GM12878 (cell line): ENCODE results near the gene RIPOR3. TPM values are rescaled to one million over a fixed set of nuclear protein-coding genes. Genes with fewer than 3 reads are reported as not detected.

ENCODE experiments used
- ATAC-seq: fragments of 200-7000 bp; cut with Tn5 transposase; 3 replicates; pipeline ENCODE4 v1.9.1; 2020; ENCODE audit warnings: mild to moderate bottlenecking, moderate library complexity
- BruUV-seq: library from RNA; stranded (reverse); fragments of 400-500 nt; replicated peaks from 2 replicates; lab custom pipeline; 2021; lab: Mats Ljungman, UMichigan
- CTCF ChIA-PET: fragments of 300-600 bp; sonication (Branson Sonifier 250); formaldehyde crosslinking; extraction: SDS; loops from one replicate; lab custom pipeline; 2021; ENCODE audit warnings: inconsistent platforms; lab: Yijun Ruan, JAX
- POLR2A ChIA-PET: fragments of 350-600 bp; formaldehyde crosslinking; extraction: SDS; loops from one replicate; lab custom pipeline; 2021; ENCODE audit warnings: inconsistent platforms; lab: Charles Lee
- RAD21 ChIA-PET: fragments of 300-600 bp; sonication (Branson Sonifier 250); formaldehyde crosslinking; loops from one replicate; lab custom pipeline; 2023; ENCODE audit warnings: antibody characterized with exemption; ENCODE audit not compliant: unreplicated experiment; lab: Charles Lee
- SMC1A ChIA-PET: fragments of 300-600 bp; sonication (Branson Sonifier 250); formaldehyde crosslinking; loops from one replicate; lab custom pipeline; 2023; ENCODE audit not compliant: unreplicated experiment, uncharacterized antibody; lab: Charles Lee
- DNase-seq: peaks from one replicate; pipeline ENCODE4 v3.0.0-alpha.2; 2011; ENCODE audit warnings: low read depth, low spot score
- FAIRE-seq: peaks from 3 replicates; lab custom pipeline; 2011; peaks lifted over from hg19 to GRCh38; lab: Jason Lieb, UNC
- H2AFZ ChIP-seq: 2 replicates; pipeline ENCODE4 v1.6.0; 2011; ENCODE audit warnings: low read depth, low read length, control low read depth; ENCODE audit not compliant: control insufficient read depth
- H3K27ac ChIP-seq: 2 replicates; pipeline ENCODE4 v1.5.1; 2011; ENCODE audit warnings: control low read depth; ENCODE audit not compliant: control insufficient read depth, insufficient read depth
- H3K27me3 ChIP-seq, 2 experiments: replicated peaks in 1 of 2; 2 replicates each; pipeline versions ENCODE4 v1.6.0 to v1.6.1; 2011; ENCODE audit warnings: low read length in 1 of 2; ENCODE audit not compliant: control insufficient read depth in 2 of 2, insufficient read depth in 2 of 2
- H3K36me3 ChIP-seq, 2 experiments: 2 replicates each; pipeline ENCODE4 v1.5.1; 2011; ENCODE audit warnings: low read length in 1 of 2; ENCODE audit not compliant: control insufficient read depth in 2 of 2, insufficient read depth in 2 of 2
- H3K4me1 ChIP-seq: 2 replicates; pipeline ENCODE4 v1.6.1; 2011; ENCODE audit warnings: mild to moderate bottlenecking, low read length, moderate library complexity, mixed read lengths; ENCODE audit not compliant: control insufficient read depth, insufficient read depth
- H3K4me2 ChIP-seq: 2 replicates; pipeline ENCODE4 v1.6.0; 2011; ENCODE audit warnings: control low read depth; ENCODE audit not compliant: control insufficient read depth, insufficient read depth
- H3K4me3 ChIP-seq: fragments of 200-600 bp; sonication (generic); 2 replicates; pipeline ENCODE4 v1.5.1; 2016
- H3K79me2 ChIP-seq: 2 replicates; pipeline ENCODE4 v1.6.0; 2011; ENCODE audit warnings: low read length; ENCODE audit not compliant: control insufficient read depth, insufficient read depth
- H3K9ac ChIP-seq: 2 replicates; pipeline ENCODE4 v1.8.0; 2011; ENCODE audit warnings: low read length, control low read depth, mixed read lengths; ENCODE audit not compliant: control insufficient read depth, insufficient read depth
- H3K9me3 ChIP-seq: replicated peaks from 3 replicates; pipeline ENCODE4 v1.5.1; 2011; ENCODE audit warnings: mild to moderate bottlenecking, low read length; ENCODE audit not compliant: control insufficient read depth, insufficient read depth
- H4K20me1 ChIP-seq: 2 replicates; pipeline ENCODE4 v1.6.0; 2011; ENCODE audit not compliant: control insufficient read depth, insufficient read depth
- CTCF ChIP-seq, 3 experiments: IDR thresholded peaks in 2 of 3; conservative IDR thresholded peaks in 1 of 3; 2 replicates each; pipeline ENCODE4 v1.5.1; 2011; ENCODE audit warnings: low read depth in 3 of 3, low read length in 3 of 3, mild to moderate bottlenecking in 3 of 3, control low read depth in 2 of 3, moderate library complexity in 2 of 3, inconsistent platforms in 1 of 3, mixed read lengths in 1 of 3; ENCODE audit not compliant: control insufficient read depth in 2 of 3, insufficient read depth in 1 of 3; ENCODE audit errors: extremely low read depth in 1 of 3
- IKZF1 ChIP-seq: fragments of 450-650 bp; conservative IDR thresholded peaks from 2 replicates; pipeline ENCODE4 v1.6.1; 2017; ENCODE audit warnings: antibody characterized with exemption, mild to moderate bottlenecking
- JUNB ChIP-seq: IDR thresholded peaks from 2 replicates; pipeline ENCODE4 v1.6.1; 2016; ENCODE audit warnings: antibody characterized with exemption, mild to moderate bottlenecking
- KLF5 ChIP-seq: fragments of 450-650 bp; IDR thresholded peaks from 2 replicates; pipeline ENCODE4 v1.6.1; 2014; ENCODE audit warnings: mild to moderate bottlenecking; ENCODE audit not compliant: partially characterized antibody
- PAX8 ChIP-seq: fragments of 450-650 bp; IDR thresholded peaks from 2 replicates; pipeline ENCODE4 v1.6.1; 2017; ENCODE audit warnings: mild to moderate bottlenecking, moderate library complexity
- POLR2A ChIP-seq: IDR thresholded peaks from 2 replicates; pipeline ENCODE4 v1.6.1; 2011; ENCODE audit warnings: low read depth, mild to moderate bottlenecking, low read length
- POLR2AphosphoS5 ChIP-seq: IDR thresholded peaks from 2 replicates; pipeline ENCODE4 v1.6.1; 2011; ENCODE audit warnings: mild to moderate bottlenecking, low read length, inconsistent platforms
- RAD21 ChIP-seq: IDR thresholded peaks from 2 replicates; pipeline ENCODE4 v1.6.1; 2011; ENCODE audit warnings: mild to moderate bottlenecking, low read depth, low read length, moderate library complexity; ENCODE audit not compliant: insufficient read depth
- SMC3 ChIP-seq: IDR thresholded peaks from 2 replicates; pipeline ENCODE4 v1.6.1; 2011; ENCODE audit warnings: low read length, improper control_type of control experiment, borderline replicate concordance
- TARDBP ChIP-seq: IDR thresholded peaks from 2 replicates; pipeline ENCODE4 v1.6.1; 2016; ENCODE audit warnings: borderline replicate concordance
- YY1 ChIP-seq: IDR thresholded peaks from 2 replicates; pipeline ENCODE4 v1.6.1; 2011; ENCODE audit warnings: low read depth, mild to moderate bottlenecking, low read length
- WGBS: methylation state at CpG from one replicate; pipeline ENCODE4 v1.1.6; 2016; ENCODE audit warnings: low lambda C conversion rate; ENCODE audit not compliant: insufficient replicate concordance, insufficient coverage; ENCODE audit errors: missing lambda C conversion rate; 5-methylcytosine and 5-hydroxymethylcytosine counted together
- in situ Hi-C: fragments of 300-500 bp; cut with MboI; formaldehyde crosslinking; loops from 9 replicates; pipeline ENCODE4 v1.14.3; 2018; ENCODE audit warnings: mixed read lengths
- intact Hi-C: fragments of 100-400 bp; cut with micrococcal nuclease; formaldehyde crosslinking; loops from one replicate; pipeline ENCODE4 v1.14.2; 2022; ENCODE audit not compliant: unreplicated experiment
- polyA plus RNA-seq, 11 experiments: library from polyadenylated mRNA; depleted of rRNA in 4 of 11; unstranded in 6 of 11; stranded (reverse) in 5 of 11; fragments of >200 nt; fragmentation: Nextera tagmentation in 4 of 11; fragmentation: Illumina TruSeq in 1 of 11; extraction: Ambion mirVana in 4 of 11; extraction: Trizol in 1 of 11; gene quantifications; 1 replicate in 1 of 11; 2 replicates in 10 of 11; pipeline versions ENCODE4 v1.2.1 to v1.2.3, GENCODE V29; 2011 to 2016; ENCODE audit warnings: inconsistent platforms in 2 of 11, missing spikeins in 2 of 11, low read depth in 1 of 11
- total RNA-seq, 4 experiments: library from RNA; depleted of rRNA in 3 of 4; stranded (reverse); fragments of >200 nt in 3 of 4; fragmentation: Illumina TruSeq in 1 of 4; extraction: Trizol in 1 of 4; gene quantifications; 2 replicates each; pipeline versions ENCODE4 v1.2.1 to v1.2.3, GENCODE V29; 2013 to 2021
- TF ChIP-seq, protein P1 (sequence below): fragments of 450-650 bp; IDR thresholded peaks from 2 replicates; pipeline ENCODE4 v1.6.1; 2017; ENCODE audit warnings: mild to moderate bottlenecking

RIPOR3 gene
- total and polyA plus RNA-seq, 10 of the 15 experiments (the other 5 are each of a cell fraction or from before 2014, with no cell fraction given): 0.04 to 0.55 (median 0.12) TPM; not detected in 6

GRCh38 chr20:50580842-50581544 is 110.3 kb downstream of the RIPOR3 start:
- Histone ChIP-seq H3K9ac (no peak overlapping the region), H3K36me3 (peaks cover 47 to 66% of the 10 kb centered on the region in 2 experiments)

DNA sequence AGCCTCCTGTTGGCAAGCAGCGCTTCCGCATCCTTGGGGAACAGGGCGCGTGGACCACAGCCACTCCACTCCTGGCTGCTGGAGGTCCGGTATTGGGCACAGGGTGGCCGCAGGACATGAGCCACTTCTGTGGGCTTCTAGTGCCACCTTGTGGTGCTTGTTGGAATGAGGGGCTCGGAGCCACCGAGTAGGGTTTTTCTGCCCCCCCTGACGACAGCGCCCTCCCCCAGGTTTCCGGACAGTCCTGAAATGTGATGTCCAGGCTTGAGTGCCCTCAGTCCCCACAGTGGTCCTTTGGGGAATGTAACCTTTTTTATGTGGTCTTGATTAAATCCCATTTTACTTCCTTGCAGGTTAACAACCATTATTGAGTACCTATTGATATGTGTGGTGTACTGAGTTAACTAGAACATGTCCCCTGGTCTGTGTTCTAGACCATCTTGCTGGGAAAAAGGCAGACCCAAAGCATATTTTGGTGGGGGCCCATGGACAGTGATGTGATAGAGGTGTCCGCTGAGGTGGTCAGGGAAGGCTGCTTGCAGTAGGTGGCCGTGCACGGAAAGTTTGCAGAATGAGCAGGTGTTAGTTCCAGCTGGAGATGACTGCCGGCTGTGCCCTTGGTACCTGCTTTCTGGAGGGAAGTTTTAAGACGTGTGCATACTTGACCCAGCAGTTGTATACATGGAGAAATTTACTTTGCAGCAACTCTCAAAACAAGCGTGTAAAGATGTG is 111.2 kb downstream of the RIPOR3 start:
- Histone ChIP-seq H3K4me3 (no peak overlapping the region), H3K27ac (no peak overlapping the region), H3K4me2 (no peak overlapping the region), H3K79me2 (no peaks in the 10 kb centered on the region; the same call in 1 of the 2 replicates), H4K20me1 (no peaks in the 10 kb centered on the region), H3K9me3 (no peaks in the 10 kb centered on the region), H3K36me3 (peaks cover 40 to 59% of the 10 kb centered on the region in 2 experiments), H3K4me1 (no peaks in the 10 kb centered on the region), H2AFZ (no peak overlapping the region), H3K9ac (no peak overlapping the region), H3K27me3 (no peaks in the 10 kb centered on the region)
- ChIA-PET RAD21 (interaction anchor here (0.7 to 1.3 kb wide), 3 partner anchors 68 to 116 kb away, joined by 3 to 4 read pairs (median 3); no protein-coding TSS in a partner anchor), SMC1A (interaction anchor here (73.1 kb wide), 1 partner anchor 71 kb away, joined by 2799 read pairs; the partner anchor contains the start of gene PTPN1), POLR2A (no interaction called here), CTCF (interaction anchor here (0.6 to 11.4 kb wide), 14 partner anchors 10 to 391 kb away, joined by 3 to 240 read pairs (median 4); no protein-coding TSS in a partner anchor)
- intact Hi-C loops (loop anchor here (2.0 to 5.0 kb wide), 2 partner anchors 118 to 393 kb away; no protein-coding TSS in a partner anchor), in situ Hi-C loops (no loop called here)
- TF ChIP-seq KLF5 (no peak), PAX8 (no peak), POLR2A (peak; percentile 39; the same call in 1 of the 2 replicates), CTCF (IDR thresholded peaks at IDR 0.05 in 2 of 3, conservative IDR thresholded peaks at IDR 0.05 in 1 of 3; ENCODE audit: control insufficient read depth in 2 of 3, extremely low read depth in 1 of 3, insufficient read depth in 1 of 3, low read depth in 3 of 3, low read length in 3 of 3) (peak; percentile 65 to 82 (median 73)), POLR2AphosphoS5 (peak; percentile 35; the same call in 1 of the 2 replicates), RAD21 (peak; percentile 70), SMC3 (peak; percentile 44; the same call in 1 of the 2 replicates), TARDBP (0 out of 2 replicates have a peak, but pooled peaks have one; percentile 25), JUNB (no peak)
- TF ChIP-seq, protein P1, sequence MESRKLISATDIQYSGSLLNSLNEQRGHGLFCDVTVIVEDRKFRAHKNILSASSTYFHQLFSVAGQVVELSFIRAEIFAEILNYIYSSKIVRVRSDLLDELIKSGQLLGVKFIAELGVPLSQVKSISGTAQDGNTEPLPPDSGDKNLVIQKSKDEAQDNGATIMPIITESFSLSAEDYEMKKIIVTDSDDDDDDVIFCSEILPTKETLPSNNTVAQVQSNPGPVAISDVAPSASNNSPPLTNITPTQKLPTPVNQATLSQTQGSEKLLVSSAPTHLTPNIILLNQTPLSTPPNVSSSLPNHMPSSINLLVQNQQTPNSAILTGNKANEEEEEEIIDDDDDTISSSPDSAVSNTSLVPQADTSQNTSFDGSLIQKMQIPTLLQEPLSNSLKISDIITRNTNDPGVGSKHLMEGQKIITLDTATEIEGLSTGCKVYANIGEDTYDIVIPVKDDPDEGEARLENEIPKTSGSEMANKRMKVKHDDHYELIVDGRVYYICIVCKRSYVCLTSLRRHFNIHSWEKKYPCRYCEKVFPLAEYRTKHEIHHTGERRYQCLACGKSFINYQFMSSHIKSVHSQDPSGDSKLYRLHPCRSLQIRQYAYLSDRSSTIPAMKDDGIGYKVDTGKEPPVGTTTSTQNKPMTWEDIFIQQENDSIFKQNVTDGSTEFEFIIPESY: no peak
- 48% methylated on average over 17 of the region's 17 CpGs for WGBS
- FAIRE-seq: no peak
- DNase-seq: no peak
- ATAC-seq: peak; percentile 83
- BruUV-seq: no TSS peak

More at GRCh38 chr20:50580842-50581544, 110.3 kb downstream of the RIPOR3 start:
- H3K4me1 ChIP-seq: no peaks in the 10 kb centered on the region
- no peak overlapping the region for H2AFZ ChIP-seq
- SMC1A ChIA-PET: interaction anchor here (73.1 kb wide), 1 partner anchor 72 kb away, joined by 2799 read pairs; the partner anchor contains the start of gene PTPN1
- H3K4me3 ChIP-seq: no peak overlapping the region
- ATAC-seq (no peak), FAIRE-seq (no peak), DNase-seq (no peak)
- H3K9me3 ChIP-seq: no peaks in the 10 kb centered on the region
- H3K27me3 ChIP-seq: no peaks in the 10 kb centered on the region
- CTCF ChIA-PET: interaction anchor here (0.7 to 2.3 kb wide), 4 partner anchors 11 to 116 kb away, joined by 3 to 12 read pairs (median 5); no protein-coding TSS in a partner anchor
- H3K79me2 ChIP-seq: no peaks in the 10 kb centered on the region; the same call in 1 of the 2 replicates
- POLR2A ChIA-PET: no interaction called here
- intact Hi-C loops: loop anchor here (2.0 to 5.0 kb wide), 2 partner anchors 119 to 394 kb away; no protein-coding TSS in a partner anchor
- BruUV-seq: no TSS peak
- in situ Hi-C loops: no loop called here
- H3K4me2 ChIP-seq: no peak overlapping the region
- H3K27ac ChIP-seq: no peak overlapping the region
- H4K20me1 ChIP-seq: no peaks in the 10 kb centered on the region
- no peak for TF ChIP-seq IKZF1
- TF ChIP-seq YY1: no peak
- RAD21 ChIA-PET: no interaction called here
- WGBS: 89% methylated on average over 21 of the region's 21 CpGs
